Tongue (tissue), 3 donors: Measurements from ENCODE around the gene TMEM129. TPM values are rescaled to one million over a fixed set of nuclear protein-coding genes. Genes with fewer than 3 reads are reported as not detected.
A peak's percentile ranks its signal among the peaks of the same experiment; 100 is the strongest.

ENCODE experiments used
- DNase-seq: peaks from one replicate; pipeline ENCODE4 v3.0.0-alpha.2; 2015
- small RNA-seq: library from RNA; depleted of rRNA; stranded (forward); fragments of <200 nt; gene quantifications from one replicate; pipeline ENCODE3, GENCODE V24; 2014; ENCODE audit warnings: low replicate concordance
- total RNA-seq: library from RNA; depleted of rRNA; stranded (reverse); fragments of >200 nt; gene quantifications from one replicate; pipeline ENCODE4 v1.2.3, GENCODE V29; 2014

TMEM129 gene
- total RNA-seq, 1 donor from 2014 or later: 22.8 TPM

GRCh38 chr4:1668488-1668840, 52.7 kb downstream of the TMEM129 start:
- no peak for DNase-seq

- no peak for DNase-seq
Measured at GRCh38 chr4:1667273-1667672, 53.9 kb downstream of the TMEM129 start.

- peak; percentile 49 for DNase-seq
Measured at GRCh38 chr4:1666391-1666790, 54.7 kb downstream of the TMEM129 start.

Small RNA genes within 50 kb of the gene (small RNA-seq; reads per million reads assigned to genes)
- gene RF00019: not detected

Other genes starting within 250 kb of the TMEM129 start
- 1.7 TPM for gene FAM53A, start 37.0 kb downstream of the TMEM129 start, total RNA-seq
- 31.9 TPM for gene SLBP, start 9.0 kb downstream of the TMEM129 start, total RNA-seq
- 17.2 TPM for gene TACC3, start 198 bp upstream of the TMEM129 start, total RNA-seq
- gene FGFR3, start 72.0 kb upstream of the TMEM129 start, total RNA-seq: 68.0 TPM
- 36.2 TPM for gene LETM1, start 134.8 kb upstream of the TMEM129 start, total RNA-seq
- 71.3 TPM for gene NSD2, start 150.1 kb upstream of the TMEM129 start, total RNA-seq